Measurements from ENCODE around the gene GRK4.
"Not testable (repeated sequence)": the region's sequence is repeated elsewhere in the genome, so short reads cannot be mapped to it uniquely, and the experiment has no call there.

The GRK4 gene

DNA sequence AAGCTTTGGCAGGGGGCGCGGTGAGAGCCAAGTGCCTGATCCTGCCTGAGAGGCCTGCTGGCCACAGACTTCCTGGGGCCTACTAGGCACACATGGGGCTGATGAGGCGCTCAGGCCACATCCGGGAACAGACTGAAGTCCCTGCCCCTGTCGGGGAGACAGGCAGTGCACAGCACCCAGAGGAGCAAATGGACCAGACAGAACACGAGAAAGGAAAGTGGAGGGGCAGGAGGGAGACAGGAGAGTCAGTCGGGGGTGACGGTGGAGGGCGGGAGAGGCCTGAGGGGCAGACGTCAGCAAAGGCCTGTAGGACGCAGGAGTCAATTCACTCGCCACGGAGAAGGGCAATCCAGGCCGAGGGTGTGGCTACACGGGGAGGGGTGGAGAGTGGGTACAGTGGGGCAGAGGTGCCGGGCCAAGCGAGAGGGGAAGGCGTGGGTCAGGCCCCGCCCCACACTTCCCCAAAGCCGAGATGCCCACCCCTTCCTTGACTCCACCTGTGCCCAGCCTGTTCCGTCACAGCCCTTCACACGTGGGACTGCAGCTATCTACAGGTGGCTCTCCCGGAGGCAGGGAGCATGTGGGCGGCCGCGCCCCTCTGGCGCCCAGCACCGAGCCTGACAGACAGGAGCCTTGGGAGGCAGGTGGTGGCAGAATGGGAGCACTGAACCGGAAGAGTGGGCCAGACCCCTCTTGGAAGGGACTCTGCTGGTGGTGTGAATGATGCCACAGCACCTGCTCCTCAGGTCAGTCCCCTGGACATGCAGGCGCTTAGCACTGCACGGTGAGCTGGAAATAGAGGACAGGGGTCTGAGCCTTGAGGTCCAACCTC lies 20.6 kb upstream of the GRK4 start:
- DNase-seq: no peak

DNA sequence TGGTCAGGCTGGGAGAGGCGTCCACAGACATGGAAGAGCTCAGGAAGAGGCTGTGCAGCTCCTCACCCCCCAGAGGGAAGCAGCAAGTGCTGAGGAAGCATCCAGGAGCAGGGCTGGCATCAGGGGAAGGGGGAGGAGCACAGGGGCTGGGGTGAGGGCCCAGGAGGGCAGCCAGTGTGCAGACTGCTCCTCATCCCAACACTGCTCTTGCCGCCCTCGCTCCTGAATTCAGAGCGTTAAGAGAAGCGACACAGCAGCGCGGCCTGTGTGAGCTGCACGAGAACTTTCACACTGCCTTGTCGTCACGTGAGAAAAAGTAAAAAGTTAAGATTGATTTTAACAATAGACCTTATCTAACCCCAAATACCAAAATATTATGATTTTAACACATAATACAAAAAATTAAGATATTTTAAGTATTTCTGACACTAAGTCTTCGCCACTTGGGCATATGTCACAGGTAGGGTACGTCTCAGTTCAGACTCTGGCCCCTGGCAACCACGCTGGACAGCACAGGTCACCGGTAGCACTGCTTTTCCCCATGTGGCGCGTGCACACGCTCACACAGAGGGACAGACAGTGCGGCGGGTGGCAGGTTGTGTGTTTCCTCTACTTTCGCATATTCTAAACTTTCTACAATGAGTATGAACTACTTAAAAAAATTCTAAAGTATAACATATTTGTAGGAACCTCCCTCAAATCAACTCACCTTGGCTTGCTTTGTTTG lies 19.8 kb upstream of the GRK4 start:
- no peak for DNase-seq

DNA sequence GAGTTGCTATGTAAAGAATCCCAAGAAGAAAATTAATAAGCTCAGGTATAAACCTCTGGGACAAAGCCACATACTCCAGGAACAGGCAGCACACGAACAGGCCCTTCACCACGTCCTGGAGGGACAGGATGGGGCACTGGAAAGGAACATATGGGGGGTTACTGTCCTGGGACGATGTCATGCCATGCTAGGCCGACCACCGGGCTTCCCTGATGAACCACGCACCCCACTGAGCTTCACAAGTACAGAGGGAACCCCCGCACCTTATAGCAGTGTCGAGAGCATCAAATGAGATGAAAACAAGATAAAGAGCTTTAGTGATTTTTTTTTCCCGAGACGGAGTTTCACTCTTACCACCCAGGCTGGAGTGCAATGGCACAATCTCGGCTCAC lies 19.3 kb upstream of the GRK4 start:
- DNase-seq: no peak

DNA sequence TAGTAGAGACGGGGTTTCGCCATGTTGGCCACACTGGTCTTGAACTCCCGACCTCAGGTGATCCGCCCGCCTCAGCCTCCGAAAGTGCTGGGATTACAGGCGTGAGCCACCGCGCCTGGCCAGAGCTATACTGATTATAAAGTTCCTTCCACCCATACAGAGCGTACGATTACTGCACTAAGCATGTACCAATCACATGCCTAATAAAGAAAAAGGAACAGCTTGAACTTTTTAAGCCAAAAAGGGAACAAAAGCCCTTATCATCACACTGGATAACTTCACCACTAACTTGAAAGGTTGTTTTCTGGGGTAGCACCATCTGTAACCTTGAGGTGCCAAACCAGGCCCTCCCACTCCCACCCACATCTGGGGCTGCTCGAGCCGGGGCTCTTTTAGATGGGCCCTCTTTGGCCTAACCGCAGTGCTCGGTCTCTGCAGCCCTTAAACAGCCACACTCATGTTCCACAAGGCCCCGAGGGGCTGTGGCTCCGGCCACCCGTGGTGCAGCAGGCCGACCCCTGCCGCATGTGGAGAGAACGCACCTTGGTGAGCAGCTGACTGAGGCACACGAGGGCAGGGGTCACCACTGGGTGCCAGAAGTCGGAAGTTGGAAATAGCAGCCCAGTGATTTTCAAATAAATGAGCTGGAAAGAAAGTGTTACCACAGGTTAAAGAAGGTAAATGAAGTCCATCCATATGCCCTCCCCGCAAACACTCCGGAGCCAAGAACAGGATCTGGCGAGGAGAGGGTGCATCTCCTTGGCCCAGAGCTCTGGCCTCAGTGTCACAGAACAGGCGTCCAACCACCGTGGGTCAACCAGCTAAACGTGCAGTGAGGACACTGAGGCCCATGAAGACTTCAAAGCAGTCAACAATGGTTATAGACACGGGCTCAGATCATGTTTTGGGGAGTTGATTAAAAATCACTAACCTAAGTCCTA lies 18.5 kb upstream of the GRK4 start:
- no peak for DNase-seq

DNA sequence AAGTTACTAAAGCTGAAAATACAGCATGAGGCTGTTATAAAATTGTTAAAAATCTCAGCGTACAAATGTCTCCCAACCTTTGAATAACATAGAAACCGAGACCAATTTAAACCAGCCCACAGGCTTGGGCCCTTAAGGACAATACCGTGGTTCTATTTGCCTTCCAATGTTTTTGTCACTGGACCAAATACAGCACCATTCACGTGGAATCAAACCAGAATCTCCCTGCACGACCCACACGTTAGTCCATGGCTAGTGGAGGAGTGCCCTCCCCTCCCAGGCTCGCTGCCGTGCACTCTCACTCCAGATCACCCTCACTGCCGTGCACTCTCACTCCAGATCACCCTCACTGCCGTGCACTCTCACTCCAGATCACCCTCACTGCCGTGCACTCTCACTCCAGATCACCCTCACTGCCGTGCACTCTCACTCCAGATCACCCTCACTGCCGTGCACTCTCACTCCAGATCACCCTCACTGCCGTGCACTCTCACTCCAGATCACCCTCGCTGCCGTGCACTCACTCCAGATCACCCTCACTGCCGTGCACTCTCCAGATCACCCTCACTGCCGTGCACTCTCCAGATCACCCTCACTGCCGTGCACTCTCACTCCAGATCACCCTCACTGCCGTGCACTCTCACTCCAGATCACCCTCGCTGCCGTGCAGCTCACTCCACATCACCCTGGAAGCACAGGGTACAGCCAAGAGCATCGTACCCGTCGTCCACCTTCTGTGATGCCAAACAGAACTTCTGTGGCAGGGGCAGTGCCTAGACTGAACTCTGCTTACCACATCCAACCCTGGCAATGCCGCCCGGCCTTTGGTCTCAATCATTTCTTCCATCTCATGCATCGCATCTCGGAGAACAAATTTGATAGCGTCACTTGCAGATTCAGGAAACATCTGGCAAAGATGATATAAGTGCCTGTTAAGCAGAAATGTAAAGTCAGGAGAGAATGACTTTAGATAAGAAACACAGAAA lies 17.5 kb upstream of the GRK4 start:
- DNase-seq: not testable (repeated sequence)

DNA sequence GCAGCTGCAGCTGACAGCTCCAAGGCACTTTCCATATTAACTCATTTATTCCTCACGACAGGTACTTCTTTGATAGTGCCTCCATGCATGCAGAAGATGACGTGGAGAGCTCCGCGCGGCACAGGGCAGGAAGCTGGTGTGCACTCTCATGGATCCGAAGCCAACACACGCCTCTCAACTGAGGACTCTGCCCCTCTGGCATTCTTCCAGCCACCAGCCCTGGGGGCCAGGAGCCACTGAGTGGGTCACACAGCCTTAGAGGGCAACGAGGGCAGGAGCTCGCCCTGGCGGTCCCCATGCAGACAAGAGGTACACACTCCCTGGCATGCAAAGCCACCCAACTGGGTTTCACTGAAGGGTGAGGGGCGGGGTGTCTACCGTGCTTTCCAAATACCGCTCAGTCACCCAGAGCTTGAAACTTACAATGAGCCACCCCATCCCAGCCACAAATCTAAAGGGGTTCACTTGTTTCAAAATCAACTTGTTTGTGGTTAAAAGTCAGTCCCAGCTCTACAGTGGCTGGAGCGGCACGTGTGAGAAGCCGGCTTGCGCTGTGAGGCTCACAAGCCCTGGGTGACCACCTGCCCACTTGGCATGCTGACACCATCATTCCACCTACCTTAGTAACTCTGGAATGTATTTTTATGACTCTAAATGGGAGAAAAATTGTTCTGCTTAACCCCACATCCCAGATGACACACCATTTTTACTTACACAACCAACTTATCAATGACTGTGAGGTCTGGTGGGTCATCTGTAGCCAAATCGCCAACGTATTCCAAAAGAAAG lies 16.4 kb upstream of the GRK4 start:
- DNase-seq: no peak

DNA sequence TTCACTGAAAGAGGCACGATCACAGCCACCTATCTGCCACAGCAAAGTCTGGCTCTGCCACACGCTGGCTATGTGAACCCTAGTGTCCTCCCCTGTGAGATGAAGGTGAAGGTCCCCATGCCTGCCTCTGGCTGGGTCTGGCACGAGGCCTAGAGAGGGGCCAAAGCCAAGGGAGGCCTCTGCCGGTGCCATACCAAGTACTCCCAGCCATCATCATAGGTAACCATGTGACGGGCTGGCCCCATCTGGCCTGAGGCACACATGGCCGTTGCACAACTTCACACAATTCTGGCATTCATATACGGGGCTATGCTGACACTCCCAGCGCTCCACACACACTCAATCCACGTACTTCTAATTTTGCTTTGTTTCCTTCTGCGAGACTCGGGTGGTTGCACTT lies 15.4 kb upstream of the GRK4 start:
- DNase-seq: no peak

DNA sequence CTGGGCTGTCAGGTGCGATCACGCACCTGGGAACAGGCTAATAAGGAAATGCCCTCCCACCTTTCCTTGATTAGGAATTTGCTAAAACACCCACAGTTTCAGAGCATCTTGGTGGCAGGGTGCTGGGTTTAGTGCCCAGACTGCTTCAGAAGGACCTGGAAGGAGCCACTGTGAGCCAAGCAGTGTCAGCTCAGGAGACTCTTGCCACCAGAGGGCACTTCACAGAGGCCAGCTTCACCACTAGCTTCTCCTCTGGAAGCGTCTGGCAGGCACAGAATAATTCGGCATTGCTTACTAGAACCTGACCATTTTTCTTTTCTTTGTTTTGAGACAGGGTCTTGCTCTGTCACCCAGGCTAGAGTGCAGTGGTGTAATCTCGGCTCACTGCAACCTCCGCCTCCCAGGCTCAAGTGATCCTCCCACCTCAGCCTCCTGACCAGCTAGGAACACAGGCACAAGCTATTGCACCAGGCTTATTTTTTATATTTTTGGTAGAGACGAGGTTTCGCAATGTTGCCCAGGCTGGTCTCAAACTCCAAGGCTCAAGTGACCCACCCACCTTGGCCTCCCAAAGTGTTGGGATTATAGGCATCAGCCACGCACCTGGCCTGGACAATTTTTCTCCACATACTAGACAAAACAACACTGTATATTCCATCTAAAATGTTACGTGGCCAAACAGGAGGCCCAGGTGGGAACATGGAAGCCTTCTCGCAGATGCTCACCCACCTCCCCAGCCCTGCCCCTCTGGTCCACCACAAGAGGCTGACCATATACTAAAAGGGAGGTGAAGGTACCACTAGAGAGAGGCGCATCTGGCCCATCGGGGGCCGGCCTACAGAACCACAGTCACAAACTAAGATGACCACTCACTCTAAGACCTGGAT lies 14.2 kb upstream of the GRK4 start:
- no peak for DNase-seq

DNA sequence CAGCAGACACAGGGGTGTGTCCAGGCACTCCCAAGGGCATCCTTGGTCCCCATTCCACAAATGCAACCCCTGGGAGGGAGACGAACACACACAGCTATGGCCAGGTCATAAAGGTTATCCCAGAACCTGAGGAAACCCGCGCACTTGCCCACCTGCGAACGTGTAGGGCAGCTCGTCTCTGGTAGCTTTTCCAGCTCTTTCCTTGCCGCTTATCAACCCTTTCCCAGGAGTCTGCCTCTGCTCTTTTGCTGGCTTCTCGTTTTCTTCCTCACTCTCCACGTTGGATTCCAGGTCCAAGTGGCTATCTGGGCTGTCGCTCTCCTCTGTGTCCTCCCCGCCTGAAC lies 13.6 kb upstream of the GRK4 start:
- no peak for DNase-seq

DNA sequence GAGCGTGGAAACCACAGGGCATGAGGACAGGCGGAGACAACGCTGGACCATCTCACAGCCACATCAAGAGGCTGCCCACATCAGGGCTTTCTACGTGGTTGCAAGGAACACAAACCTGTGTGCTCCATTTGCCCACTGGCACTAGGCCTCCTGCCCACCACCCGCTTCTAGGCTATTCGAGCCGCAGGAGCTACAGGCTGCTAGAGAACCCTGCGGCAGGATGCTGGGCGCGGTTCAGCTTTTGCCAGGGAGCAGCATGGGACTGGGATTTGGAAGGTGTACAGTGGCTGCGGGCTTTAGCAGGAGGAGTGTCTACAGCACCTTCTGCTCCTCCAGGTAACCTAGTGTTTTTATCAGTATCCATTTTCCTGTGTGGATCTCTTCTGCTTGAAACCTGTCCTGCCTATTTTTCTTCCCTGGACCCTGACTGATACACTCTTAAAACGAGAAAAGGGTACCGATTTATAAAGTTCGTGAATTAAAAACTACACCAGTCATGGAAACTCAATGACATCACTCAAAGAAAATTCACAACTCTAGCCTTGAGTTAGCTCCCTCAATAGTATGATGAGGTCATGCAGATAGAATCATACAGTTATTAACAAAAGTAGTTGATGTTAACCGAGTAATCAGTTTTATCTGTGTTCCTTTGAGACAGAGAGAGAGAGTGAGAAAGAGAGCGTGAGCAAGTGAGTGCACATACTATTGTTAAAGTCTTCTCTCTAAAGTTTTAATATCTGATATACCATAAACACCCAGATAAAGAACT lies 13.0 kb upstream of the GRK4 start:
- no peak for DNase-seq

DNA sequence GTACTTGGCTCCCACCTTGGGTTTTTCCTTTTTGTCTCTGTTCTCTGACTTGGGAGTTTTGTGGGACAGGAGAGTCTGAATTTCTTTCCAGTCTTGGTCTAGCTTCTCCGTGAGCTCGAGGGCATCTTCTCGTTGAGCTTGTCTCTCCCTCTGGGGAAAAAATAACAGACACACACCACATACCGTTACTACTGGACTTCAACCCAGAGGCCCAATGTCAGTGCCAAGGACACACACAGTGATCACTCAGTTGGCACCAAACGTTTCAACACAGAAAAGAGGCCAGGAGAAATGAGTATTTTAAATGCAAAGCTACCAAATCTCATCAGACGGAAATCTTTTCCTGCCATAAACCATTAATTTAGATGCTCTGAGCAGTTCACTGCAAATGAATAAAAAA lies 9.9 kb upstream of the GRK4 start:
- DNase-seq: no peak

DNA sequence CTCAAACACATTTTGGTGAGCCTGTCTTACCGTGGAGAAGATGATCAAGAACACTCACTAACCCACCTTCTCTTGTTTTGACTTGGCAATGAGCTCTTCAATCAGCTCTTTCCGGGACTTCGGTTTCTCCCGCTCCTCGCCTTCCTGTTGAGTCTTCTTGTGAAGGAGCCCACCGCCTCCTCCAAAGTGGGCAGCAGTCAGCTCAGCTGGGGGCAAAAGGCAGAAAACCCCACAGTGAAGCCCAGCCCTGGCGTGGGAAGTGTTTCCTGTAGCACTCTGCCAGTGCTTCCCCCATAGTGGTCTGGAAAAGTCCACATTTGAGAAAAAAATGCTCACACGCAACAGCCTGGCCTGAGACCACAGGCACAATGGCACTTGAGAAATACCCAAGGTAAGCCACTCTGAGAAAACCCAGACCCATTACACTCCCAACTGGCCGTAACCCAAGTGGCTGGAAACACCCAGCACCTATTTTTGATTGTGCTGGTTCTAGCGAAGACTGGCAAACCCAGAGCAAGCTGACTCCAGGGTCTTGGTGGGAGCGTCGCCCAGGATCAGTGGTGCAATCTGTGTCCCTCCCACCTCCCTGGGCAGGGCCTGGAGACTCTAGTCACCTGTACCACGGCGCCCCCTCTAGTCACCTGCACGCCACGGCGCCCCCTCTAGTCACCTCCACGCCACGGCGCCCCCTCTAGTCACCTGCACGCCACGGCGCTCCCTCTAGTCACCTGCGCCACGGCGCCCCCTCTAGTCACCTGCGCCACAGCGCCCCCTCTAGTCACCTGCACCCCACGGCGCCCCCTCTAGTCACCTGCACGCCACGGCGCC lies 8.8 kb upstream of the GRK4 start:
- no peak for DNase-seq

DNA sequence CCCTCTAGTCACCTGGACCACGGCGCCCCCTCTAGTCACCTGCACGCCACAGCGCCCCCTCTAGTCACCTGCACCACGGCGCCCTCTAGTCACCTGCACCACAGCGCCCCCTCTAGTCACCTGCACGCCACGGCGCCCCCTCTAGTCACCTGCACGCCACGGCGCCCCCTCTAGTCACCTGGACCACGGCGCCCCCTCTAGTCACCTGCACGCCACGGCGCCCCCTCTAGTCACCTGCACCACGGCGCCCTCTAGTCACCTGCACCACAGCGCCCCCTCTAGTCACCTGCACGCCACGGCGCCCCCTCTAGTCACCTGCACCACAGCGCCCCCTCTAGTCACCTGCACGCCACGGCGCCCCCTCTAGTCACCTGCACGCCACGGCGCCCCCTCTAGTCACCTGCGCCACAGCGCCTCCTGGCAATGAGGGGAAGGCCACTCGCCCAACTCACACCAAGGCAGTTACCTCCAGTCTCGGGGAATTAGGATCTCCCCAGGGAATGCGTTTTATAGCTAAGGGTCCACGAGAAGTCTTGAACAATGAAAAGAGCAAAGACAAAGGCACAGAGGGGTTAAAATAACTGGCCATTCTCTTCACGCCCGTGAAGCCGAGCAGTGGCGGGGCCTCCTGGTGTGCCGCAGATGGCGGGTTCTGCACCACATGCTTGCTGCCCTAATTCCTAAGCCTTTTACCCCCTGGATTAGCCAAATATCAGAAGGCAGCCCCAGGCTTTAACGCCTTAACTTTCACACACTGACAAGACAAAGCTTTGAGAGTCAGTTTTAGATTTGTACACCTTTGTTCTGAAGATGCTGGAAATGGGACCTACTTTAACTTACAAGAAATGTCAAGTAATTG lies 8.0 kb upstream of the GRK4 start:
- not testable (repeated sequence) for DNase-seq

DNA sequence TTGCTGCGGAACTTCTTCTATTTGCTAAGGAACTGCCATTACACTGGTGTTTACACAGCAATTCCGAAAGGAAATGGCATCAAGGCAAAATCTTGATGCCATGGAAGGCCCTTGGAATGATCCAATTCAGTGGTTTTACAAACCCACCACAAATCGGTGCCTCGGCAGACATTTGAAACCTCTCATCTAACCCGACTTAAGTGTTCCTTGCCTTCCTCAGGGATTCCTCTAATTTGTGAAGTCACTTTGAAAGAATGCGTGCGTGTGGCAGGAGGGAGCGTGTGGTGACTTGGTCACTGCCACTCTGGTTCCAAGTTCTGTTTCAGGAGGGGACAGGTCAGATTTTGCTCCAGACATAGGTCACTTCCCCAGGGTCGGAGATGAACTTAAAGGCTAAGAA lies 4.9 kb upstream of the GRK4 start:
- no peak for DNase-seq

DNA sequence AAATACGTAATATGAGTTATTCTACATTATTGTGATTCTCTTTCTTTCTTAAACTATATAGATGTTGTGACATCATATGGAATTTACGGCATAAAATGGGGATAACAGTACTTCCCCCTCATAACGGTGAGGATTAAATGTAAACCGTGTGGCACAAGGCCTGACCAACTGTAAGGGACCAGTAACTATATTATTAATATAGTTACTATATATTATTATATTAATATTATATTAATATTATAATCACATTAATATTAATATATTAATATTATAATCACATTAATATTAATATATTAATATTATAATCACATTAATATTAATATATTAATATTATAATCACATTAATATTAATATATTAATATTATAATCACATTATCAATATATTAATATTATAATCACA lies 2.9 kb upstream of the GRK4 start:
- not testable (repeated sequence) for DNase-seq

DNA sequence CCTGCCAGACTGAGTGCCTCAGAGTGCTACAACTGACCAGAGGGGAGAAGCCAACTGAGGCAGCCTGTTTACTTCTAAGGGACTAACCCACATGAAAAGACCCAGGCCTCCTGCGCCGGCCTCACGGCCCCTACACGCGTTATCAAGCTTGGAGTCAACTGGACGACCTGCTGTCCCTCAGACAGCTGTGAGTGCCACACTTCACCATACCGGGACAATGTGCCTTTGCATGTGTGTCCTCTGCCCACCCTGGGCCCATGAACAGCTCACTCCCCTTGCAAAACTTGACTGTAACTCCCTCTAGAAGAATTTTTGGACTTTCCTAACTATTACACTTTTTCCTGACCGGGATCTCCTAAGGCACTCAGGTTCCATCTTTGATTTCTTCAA lies 2.0 kb upstream of the GRK4 start:
- no peak for DNase-seq

DNA sequence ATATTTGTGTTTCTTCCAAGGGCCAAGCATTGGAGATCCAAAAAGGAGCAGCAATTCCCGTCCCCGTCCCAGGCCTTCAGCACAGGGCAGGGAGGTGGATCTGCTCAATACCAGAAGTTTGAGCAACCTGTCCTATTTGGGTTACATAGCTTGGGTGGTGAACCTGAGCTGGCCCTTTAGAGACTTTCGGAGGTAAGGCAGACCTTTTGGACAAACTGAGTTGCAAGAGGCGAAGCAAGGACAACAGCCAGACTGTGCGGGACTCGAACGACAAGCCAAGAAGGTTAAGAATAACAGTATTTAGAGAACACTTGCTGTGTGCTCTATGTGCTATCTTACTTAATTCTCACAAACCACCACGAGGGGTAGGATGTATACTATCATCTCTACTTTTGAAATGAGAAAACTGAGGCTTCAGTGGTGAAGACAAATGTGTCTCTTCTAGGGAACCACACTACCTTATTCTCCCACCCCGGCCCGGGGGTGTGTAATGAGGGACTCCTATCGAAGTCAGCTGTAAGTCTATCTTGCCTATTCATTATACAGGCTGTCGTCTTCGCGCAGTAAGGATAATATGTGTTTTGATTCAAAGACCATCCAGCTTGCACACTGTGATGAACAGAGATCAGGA lies 1.4 kb upstream of the GRK4 start:
- no peak for DNase-seq

Measured in GOT3 (cell line).